ENCODE data around the gene YOD1.
"Not testable (repeated sequence)": the region's sequence is repeated elsewhere in the genome, so short reads cannot be mapped to it uniquely, and the experiment has no call there.

Gene YOD1

DNA sequence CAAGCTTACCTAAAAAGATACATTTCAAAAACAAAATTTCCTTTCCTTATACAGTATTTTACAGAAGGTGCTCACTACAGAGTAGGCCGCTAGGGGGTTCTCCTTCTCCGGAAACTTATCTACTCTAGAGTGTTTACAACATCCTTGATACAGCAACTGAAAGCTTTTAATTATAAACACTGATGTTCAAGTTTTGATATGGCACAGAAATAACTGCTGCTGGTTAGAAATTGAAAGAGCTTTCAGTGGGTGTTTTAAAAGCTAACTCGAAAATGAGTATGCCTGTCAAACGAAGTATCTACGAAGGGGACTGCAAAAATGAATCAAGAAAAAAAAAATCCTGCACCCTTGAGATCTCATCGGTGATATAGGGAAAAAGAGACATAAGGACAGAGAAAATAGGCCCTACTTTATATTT lies 1.0 kb downstream of the YOD1 start:
- FAIRE-seq = no peak
- no peak for DNase-seq (ENCODE audit: low spot score)

DNA sequence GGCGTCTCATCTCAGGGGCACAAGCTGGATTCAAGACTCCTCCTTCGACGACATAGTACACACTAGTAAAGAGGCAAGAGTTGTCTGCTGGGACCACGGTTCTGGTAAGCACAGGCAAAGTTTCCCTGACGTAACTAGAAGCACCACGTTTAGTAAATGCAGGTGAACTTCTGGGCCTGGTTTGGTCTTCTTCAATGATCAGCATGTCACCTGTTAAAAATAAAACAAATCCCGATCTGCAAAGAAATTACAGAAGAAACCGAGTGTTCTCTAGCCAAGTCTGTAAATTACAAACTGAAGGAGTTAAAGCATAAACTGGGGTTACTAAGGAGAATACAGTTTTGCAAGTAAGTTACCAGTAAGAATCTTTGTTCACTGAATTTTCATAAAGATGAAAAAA lies 1.5 kb downstream of the YOD1 start:
- FAIRE-seq (no peak), DNase-seq (ENCODE audit: low spot score) (no peak)

DNA sequence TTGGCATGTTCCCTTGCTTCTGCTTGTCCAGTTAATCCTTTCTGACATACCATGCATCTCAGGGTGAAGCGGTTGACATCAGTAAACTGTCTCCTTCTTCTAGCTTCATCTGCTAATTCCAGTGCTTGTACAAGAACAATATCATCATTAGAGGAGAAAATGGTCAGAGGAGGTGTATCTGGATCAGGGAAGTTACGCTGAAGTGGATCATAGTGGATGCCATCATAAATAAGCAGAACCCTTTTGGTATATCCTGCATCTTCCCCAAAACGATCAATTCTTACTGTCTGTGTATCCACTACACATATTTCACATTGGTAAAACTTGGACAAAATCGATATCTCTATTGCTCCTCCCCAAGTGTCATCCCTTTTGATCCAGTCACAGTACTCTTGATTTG lies 2.0 kb downstream of the YOD1 start:
- DNase-seq (ENCODE audit: low spot score) (no peak), FAIRE-seq (no peak)

DNA sequence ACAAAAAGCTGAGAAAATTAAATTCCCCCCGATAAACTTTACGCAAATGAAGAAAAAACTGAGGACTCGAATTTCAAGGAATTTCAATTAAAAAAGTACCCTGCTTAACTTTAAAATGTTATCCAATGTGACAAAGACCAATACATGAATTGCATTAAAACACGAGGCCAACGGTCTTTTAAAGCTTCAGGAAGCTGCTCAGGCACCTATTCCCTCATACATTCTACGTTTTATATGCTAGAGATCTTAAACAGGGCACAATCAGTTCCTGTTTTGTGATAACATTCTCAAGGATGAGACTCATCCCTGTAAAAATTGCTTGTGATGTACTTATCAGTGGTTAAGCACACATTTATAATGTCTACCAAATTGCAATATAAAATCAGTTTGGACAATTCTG lies 3.0 kb downstream of the YOD1 start:
- no peak for FAIRE-seq

DNA sequence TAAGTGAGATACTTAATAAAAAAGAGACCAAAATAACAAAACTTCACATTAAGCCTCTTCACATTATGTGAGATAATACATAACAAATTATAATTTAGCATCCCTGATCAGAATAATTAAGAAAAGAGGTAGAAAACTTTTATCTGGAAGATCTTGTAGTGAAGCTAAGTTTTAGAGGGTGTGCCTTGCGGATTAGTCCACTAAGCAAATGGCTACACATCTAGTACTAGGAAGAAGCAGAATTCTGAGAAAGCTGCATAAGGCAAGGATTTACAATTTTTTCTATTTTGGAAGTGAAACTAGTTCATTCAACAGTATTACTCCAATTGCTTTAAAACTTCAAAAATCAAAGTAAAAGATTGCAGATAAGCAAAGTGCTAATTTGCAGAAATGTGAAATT lies 3.5 kb downstream of the YOD1 start:
- DNase-seq (ENCODE audit: low spot score) (no peak), FAIRE-seq (no peak)

More for the DNA sequence above, 3.0 kb downstream of the YOD1 start:
- no peak for DNase-seq (ENCODE audit: low spot score)

DNA sequence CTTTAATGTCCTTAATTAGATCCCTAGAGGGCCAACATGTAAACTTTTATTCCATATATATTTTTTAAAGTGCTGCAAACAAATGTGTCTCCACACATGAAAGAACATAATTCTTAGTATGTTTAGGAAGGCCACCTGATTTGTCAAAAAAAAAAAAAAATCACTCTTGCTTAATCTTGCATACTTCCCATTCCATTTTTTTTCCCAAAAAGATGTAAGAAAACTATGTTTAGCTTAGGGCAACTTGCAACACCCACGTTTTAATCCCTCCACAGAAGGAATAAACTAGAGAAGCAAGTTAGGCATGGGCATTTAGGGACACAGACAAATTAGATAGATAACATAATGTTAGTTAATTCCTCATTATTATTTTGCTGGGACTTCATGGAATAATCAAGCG lies 5.6 kb downstream of the YOD1 start:
- FAIRE-seq = no peak
- DNase-seq (ENCODE audit: low spot score) = no peak

DNA sequence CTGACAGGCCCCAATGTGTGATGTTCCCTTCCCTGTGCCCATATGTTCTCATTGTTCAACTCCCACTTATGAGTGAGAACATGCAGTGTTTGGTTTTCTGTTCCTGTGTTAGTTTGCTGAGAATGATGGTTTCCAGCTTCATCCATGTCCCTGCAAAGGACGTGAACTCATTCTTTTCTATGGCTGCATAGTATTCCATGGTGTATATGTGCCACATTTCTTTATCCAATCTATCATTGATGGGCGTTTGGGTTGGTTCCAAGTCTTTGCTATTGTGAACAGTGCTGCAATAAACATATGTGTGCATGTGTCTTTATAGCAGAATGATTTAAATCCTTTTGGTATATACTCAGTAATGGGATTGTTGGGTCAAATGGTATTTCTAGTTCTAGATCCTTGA lies 9.6 kb downstream of the YOD1 start:
- FAIRE-seq; DNase-seq (ENCODE audit: low spot score): not testable (repeated sequence)

DNA sequence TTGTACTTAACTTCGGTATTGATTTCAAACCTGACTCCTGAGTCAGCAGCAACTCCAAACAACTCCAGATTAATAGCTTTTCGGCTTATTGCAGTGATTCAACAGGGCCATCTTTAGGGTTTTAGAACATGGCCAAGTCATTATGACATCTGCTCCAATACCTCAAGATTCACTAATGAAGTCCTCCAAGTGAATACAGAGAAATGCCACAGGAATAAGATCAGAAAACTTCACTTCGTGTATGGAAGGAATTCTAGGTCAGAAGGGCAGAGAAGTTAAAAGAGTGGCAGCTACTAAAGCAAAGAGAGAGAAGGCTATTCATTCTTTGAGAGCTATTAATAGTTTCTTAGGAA lies 10.9 kb downstream of the YOD1 start:
- DNase-seq (ENCODE audit: low spot score) (no peak), FAIRE-seq (no peak)

DNA sequence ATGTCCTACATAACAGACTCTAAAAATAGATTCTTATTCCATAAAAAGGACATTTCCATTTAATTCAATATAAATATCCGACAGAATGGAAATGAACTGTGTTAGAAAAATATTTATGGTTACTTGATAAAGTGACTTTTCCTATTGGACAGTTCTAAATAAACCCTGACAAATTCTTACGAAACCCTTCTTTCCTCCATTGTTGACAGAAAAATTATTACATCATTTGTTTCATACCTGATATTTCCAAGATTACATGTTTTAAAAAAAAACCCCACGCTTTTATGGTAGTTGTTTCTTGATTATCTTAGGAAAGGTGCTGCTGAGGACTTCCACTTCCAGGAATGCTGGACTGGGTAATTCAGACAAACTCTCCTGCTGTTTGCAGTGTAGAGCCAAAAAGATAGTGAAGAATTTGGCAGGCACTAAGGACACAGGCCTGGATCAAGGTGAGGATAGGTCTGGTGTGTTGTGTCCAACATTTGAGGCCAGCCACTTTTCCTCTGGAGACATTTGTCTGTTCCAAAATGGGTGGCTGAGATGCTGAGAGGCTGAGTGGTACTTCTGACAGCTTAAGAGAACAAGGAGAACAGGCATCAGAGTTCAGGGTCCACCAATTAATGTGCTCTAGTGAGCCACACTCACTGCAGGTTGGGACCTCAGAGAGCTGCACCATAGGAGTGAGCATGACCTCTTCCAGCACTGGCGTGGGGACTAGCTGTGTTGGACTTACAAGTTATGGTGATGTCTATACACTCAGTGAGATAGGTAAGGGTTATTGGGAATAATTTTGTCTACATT lies 11.4 kb downstream of the YOD1 start:
- no peak for DNase-seq (ENCODE audit: low spot score)
- FAIRE-seq = no peak

DNA sequence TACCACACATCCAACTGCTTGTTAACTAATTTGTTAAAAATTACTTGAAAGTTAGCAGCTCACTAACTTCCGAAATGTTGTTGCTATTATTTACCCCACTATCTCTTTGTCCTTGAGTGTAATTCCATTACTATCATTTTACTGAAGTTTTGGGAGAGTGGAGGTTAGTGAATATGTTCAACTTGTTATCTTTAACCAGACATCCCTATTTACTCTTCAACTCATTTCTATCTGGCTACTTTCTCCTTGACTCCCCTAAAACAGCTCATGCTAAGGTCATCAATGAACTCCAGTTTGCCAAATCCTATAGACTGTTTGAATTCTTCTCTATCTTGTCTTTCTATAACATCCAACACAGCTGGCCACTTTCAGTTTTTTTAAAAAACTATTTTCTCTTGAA lies 14.1 kb downstream of the YOD1 start:
- FAIRE-seq (no peak), DNase-seq (ENCODE audit: low spot score) (no peak)

DNA sequence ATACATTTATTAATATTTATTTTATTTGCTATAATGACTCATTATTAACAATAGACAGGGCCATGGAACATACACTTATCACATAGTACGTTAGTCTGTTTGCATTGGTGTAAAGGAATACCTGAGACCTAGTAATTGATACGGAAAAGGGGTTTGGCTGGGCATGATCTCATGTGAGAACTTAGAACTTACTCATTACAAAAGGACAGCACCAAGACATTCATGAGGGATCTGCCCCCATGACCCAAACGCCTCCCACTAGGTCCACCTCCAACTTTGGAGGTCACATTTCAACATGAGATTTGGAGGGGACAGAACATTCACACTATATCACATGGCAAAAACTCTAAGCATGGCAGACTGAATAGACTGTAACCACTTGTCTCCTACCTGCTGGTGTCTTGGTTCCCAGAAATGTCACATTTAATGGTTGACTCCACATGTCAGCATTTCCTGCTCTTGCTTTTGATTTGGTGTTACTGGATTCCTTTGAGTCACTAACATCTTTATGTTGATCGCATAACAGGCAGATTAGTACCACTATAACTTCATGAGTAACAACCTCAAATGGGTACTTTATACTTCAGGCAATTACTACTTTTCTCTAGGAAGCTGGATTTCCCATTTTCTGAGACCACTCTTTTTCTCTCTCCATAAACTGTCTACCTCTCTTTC lies 15.0 kb downstream of the YOD1 start:
- FAIRE-seq = no peak
- no peak for DNase-seq (ENCODE audit: low spot score)

DNA sequence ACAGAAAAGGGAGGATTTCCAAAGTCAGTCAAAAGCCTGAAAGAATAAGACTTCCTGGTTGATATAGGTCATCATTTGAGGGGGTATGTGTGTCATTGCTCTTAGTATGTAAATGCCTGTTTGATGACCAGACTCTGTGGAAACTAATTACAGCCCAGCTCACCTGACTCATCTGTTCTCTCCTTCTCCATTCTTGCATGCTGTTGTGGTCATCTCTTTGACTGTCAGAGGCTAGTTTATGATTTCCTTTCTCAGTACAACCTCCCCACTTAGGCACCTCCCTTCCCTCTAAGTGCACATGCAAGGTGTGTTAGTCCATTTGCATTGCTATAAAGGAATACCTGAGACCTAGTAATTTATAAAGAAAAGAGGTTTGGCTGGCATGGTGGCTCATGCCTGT lies 16.0 kb downstream of the YOD1 start:
- FAIRE-seq (no peak), DNase-seq (ENCODE audit: low spot score) (peak; percentile 43)

DNA sequence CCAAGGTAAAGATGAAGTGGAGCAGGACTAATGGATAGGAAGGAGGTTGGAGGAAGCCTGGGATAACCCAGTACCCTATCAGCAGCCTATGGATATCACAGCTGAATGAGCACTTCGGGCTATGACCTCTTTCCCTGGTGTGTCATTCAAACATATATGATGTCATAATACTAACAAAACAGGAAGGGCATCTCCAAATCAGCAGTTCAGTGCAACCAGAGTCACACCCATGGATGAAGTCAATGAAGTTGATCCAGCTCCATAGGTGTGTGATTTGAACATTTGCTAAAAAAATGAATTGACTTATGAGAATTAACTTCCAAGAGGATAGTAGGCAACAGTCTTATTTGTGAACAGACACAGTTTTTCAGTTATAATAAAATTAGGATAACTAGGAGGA lies 16.8 kb downstream of the YOD1 start:
- DNase-seq (ENCODE audit: low spot score) (no peak), FAIRE-seq (no peak)

DNA sequence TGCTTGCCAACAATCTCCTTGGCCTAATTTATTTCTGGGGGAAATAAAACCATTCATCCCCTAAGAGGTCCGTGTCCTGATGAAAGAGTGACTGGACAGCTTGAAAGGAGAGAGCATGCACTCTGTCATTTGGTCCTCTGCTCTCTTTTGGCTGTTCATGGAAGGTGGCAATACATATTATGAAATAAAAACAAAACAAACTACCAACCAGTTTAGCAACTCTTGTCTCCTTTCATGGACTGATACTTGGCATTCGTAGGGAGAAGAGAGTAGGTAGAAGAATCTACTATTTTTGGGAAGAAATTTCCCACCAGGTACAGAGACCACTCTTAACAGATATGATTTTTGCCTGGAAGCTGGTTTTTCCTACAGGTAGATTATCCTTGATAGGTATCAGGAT lies 17.7 kb downstream of the YOD1 start:
- DNase-seq (ENCODE audit: low spot score) = no peak
- FAIRE-seq = no peak

DNA sequence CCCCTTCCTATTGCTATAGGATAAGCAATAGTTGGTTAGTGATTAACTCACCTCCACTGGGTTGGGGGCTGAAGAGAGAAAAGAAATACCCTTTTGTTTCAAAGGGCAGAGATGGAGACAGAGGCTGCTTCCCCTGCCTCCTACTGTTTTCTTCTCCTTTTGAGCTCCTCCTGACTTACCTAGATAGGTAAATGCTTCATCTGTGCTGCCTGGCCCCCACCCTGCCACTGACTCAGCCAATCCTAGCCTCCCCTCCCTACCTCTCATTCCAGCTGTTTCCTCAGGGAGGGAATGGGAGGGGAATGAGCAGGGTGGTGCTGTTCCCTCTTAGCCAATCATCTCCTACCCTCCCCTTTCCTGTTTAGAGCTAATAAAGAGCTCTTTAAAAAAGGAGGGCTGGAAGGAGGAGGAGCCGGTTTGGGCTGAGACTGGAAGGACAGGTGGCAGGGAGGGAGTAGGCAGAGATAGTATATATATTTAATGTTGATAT lies 18.4 kb downstream of the YOD1 start, which contains the start of gene C1orf116:
TSS of gene C1orf116 (minus strand) at position 229 of the 490 bp plus-strand sequence. CDS start 5,158 bp downstream, outside the sequence.
- DNase-seq (ENCODE audit: low spot score) (peak; percentile 53), FAIRE-seq (no peak)

DNA sequence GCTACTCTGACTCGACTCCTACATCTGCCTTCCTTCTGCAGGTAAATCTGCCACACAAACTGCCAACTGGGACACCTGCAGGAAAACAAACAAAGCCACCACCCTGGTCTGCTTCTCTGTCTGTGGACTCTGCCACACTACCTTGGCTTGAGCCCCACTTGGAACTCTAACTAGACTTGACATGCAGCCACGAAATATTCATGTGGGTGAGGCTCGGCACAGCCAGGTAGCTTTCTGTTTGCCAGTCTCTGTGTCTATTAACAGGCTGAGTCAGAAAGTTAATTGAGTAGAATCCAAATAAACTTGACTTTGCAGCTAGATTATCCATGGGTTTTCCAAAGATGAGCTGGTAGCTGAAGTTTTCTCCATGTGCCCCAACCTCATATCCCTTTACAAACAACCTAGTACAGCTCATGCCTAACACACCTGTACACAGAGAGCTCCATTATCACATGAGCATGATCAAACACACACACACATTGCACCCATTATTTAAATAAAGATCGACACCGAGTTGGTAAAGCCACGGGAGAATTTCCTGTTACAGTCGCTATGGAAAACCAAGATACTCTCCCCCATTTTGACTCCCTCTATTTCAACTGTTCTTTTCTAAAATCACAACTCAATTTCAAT lies 19.3 kb downstream of the YOD1 start:
- DNase-seq (ENCODE audit: low spot score) = no peak
- no peak for FAIRE-seq

DNA sequence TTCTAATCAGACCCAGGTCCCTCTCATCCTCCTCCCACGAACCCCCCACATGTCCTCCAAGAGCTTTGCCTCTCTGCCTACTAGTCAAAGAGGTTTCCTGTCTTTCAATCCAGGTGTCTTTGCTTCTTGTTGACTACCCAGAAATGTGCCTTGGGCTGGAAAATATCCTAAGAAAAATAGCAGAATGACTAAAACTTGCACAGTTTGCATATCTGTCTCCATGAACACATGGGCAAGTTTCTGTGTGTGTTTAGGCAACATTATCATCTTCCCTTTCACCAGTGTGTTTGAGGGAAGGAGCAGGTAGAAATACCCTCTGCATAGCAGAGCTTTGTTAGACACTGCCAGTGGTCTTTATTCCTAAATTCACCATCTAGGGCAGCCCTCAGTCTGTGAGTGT lies 20.0 kb downstream of the YOD1 start:
- no peak for DNase-seq (ENCODE audit: low spot score)
- FAIRE-seq = no peak

DNA sequence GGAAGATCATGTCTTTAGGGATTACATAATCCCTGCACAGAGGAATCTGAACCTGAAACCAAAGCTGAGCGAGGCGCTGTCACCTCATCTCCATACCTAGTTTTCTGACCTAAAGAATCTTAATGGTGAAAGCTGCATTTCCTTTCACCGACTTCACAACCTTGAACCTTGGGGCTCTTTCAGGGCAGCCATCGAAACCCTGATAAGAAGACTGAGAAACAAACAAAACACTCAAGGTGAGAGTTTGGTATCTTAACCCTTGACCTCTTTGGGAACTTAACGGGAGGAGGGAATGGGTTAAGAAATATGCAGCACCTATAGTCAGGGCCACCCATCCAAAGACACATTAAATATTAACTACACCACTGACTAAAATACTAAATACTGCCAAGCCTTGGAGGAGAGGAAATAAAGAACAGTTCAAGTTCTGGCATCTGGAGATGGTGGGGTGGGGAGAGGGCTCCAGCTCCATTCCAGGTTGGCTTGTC lies 20.4 kb downstream of the YOD1 start:
- FAIRE-seq = no peak
- no peak for DNase-seq (ENCODE audit: low spot score)

DNA sequence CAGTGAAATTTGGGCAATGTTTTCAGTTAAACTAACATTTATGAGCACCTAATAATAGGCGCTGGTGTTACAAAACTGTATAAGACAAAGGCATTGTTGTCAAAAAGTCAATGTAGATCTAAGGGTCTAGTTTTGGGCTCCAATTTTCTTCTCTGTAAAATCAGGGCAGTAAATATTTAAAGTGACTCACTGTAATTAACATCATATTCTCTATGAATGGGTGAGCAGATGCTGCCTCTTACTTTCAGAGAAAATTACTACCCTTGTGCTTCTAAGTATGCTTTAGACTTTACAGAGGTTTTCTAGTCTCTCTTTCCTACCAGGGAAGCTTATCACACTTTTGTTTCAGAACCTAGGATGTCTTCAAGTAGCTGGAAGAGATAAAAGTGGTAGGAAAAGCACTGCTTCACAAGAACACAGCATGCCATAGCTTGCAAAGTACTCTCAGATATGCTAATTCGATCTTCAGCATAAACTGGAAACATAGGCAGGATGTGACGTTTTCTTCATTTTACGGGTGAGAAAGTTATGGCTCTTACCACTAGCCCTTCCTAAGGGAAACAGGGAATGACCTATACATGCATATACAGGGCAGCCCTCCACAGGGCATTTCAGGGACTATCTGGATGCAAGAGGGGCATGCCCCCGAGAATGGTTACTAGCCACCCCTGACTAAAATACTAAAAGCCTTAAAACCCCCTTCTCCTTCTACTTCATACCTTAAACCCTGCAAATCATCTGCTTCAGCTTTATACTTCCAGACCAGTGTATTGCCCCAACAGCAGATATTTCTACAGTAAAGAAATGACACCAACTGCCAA lies 21.1 kb downstream of the YOD1 start:
- no peak for FAIRE-seq
- no peak for DNase-seq (ENCODE audit: low spot score)

DNA sequence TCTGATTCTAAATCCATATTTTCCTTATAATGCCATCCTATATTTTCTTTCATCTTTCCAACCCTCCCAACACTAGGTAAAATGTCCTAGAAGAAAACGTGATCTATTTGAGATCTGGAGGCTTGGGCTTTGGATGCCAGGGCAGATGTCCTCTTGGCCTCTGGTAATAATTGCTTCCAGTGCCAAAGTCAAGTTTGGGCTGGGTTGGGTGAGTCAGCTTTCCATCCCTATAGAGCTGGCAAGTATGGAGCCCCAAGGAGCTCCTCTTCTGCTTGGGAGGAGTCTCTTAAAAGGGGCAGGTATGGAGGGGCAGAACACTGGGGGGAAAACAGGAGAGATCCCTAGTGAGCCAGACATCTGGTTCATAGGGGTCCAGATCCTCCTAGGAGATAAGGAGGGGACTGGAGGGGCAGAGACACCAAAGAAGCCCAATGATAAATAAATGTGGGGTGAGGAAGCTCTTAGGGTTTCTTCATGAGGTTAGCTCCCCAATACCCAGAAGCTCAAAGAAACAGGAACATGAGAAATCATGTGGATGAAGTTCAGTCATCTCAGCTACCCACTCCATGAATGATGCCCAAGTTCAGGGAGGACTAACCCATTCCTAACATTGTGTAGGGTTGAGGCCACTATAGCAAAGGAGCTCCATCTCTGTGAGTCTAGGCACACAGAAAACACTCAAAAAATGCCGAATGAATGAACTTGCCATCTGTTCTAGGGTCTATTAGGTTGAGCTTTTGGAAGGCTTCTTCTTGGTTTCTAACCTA lies 21.9 kb downstream of the YOD1 start:
- DNase-seq (ENCODE audit: low spot score) = no peak
- no peak for FAIRE-seq

DNA sequence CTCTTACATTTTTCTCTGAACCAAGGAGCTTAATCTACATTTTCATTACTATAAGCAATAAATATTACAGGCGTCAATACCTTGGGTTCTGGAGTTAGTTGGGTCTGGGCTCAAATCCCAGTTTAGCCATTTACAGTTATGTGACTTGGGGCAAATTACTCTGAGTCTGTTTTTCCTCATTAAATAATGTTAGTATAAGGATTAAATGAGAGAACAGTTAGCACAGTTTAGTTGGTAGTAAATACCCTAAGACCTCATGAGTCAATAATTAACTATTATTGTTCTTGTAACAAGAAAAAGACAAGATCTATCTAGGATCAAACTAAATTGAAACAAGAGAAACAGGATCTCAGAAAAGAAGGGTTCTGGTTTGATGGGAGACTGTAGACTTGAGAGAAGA lies 23.1 kb downstream of the YOD1 start:
- DNase-seq (ENCODE audit: low spot score) = no peak
- no peak for FAIRE-seq

Measured in urothelium cell line (cell line).